ENCODE results near the gene OR51L1.

Gene OR51L1

GRCh38 chr11:5013012-5013411 is 18.4 kb downstream of the OR51L1 start:
- Histone ChIP-seq H3K9me3 (ENCODE audit: control extremely low read depth in 1 of 5, control insufficient read depth in 4 of 5, insufficient read depth in 2 of 5, low read depth in 1 of 5, low read length in 4 of 5) (no peaks in the 10 kb centered on the region), H3K4me1 (ENCODE audit: control extremely low read depth in 1 of 4, control insufficient read depth in 4 of 4, insufficient read depth in 4 of 4, low read length in 3 of 4) (no peaks in the 10 kb centered on the region), H3K36me3 (ENCODE audit: control insufficient read depth in 4 of 4, insufficient read depth in 4 of 4, low read length in 3 of 4) (no peaks in the 10 kb centered on the region), H3K4me3 (ENCODE audit: control insufficient read depth in 1 of 7, extremely low read depth in 1 of 7, insufficient read depth in 4 of 7, low read depth in 2 of 7, low read length in 6 of 7) (no peak overlapping the region), H3K27me3 (replicated peaks in 2 of 5; ENCODE audit: control insufficient read depth in 4 of 5, insufficient read depth in 5 of 5, low read length in 4 of 5) (peaks cover 0 to 2% (median 0%) of the 10 kb centered on the region in 5 experiments), H3K27ac (ENCODE audit: insufficient read depth in 1 of 2, low read depth in 1 of 2, low read length in 2 of 2, poor library complexity in 1 of 2, severe bottlenecking in 2 of 2) (no peak overlapping the region)
- POLR2A ChIA-PET, result no interaction called here
- no peak for DNase-seq
- CTCF ChIA-PET, result no interaction called here
- WGBS (ENCODE audit: insufficient coverage), result 86% methylated on average over 1 of the region's 1 CpG

DNA sequence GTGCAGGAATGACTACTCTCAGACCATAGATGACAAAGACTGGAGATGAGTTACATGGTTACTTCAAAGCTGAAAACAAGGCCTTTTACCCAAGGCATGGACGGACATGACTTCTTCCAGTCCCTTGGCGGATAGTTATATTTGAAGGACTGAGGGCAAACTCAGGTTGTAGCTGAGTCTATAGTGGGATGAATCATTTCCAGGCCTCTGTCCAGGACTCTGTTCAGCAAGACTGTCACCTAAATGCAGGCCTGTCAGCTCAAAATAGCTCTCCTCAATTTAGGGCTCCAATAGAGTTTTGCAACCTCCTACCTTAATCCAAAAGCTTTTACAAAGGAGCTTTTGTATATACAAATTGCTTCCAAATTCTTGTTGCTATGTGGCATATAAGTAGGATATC is 27.3 kb downstream of the OR51L1 start:
- WGBS (ENCODE audit: insufficient coverage), result 100% methylated on average over 2 of the region's 2 CpGs
- POLR2A ChIA-PET, result no interaction called here
- H3K27ac ChIP-seq (ENCODE audit: insufficient read depth in 1 of 2, low read depth in 1 of 2, low read length in 2 of 2, poor library complexity in 1 of 2, severe bottlenecking in 2 of 2), result no peak overlapping the region
- CTCF ChIA-PET, result no interaction called here
- H3K4me3 ChIP-seq (ENCODE audit: control insufficient read depth in 1 of 7, extremely low read depth in 1 of 7, insufficient read depth in 4 of 7, low read depth in 2 of 7, low read length in 6 of 7), result no peak overlapping the region
- H3K4me1 ChIP-seq (ENCODE audit: control extremely low read depth in 1 of 4, control insufficient read depth in 4 of 4, insufficient read depth in 4 of 4, low read length in 3 of 4), result no peaks in the 10 kb centered on the region
- H3K27me3 ChIP-seq (replicated peaks in 2 of 5; ENCODE audit: control insufficient read depth in 4 of 5, insufficient read depth in 5 of 5, low read length in 4 of 5), result no peaks in the 10 kb centered on the region
- DNase-seq, result no peak
- peaks cover 0 to 21% (median 7%) of the 10 kb centered on the region in 5 experiments for H3K9me3 ChIP-seq (ENCODE audit: control extremely low read depth in 1 of 5, control insufficient read depth in 4 of 5, insufficient read depth in 2 of 5, low read depth in 1 of 5, low read length in 4 of 5)
- H3K36me3 ChIP-seq (ENCODE audit: control insufficient read depth in 4 of 4, insufficient read depth in 4 of 4, low read length in 3 of 4), result no peaks in the 10 kb centered on the region

DNA sequence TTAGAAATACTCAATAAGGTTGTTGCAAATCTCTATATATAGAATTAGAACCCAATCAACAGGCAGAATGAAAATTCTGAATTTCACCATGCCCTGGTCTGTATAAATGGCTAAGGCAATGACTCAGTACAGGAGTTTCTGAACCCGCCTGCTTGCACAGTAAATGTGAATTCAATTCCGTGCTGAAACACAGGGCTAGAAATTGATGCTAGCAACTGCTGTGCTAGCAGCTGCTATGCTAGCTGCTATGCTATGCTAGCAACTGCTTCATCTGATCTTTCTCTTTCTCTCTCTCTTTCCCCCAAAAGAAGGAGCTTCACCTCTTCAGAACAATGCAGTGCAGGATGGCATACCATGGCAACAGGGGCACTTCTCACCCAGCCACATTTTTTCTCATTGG is 42.0 kb downstream of the OR51L1 start:
- DNase-seq, result no peak
- H3K4me1 ChIP-seq (ENCODE audit: control extremely low read depth in 1 of 4, control insufficient read depth in 4 of 4, insufficient read depth in 4 of 4, low read length in 3 of 4), result no peaks in the 10 kb centered on the region
- ChIA-PET CTCF (no interaction called here), POLR2A (no interaction called here)
- no peaks in the 10 kb centered on the region for H3K9me3 ChIP-seq (ENCODE audit: control extremely low read depth in 1 of 5, control insufficient read depth in 4 of 5, insufficient read depth in 2 of 5, low read depth in 1 of 5, low read length in 4 of 5)
- 95% methylated on average over 2 of the region's 2 CpGs for WGBS (ENCODE audit: insufficient coverage)
- H3K27ac ChIP-seq (ENCODE audit: insufficient read depth in 1 of 2, low read depth in 1 of 2, low read length in 2 of 2, poor library complexity in 1 of 2, severe bottlenecking in 2 of 2), result no peak overlapping the region
- H3K4me3 ChIP-seq (ENCODE audit: control insufficient read depth in 1 of 7, extremely low read depth in 1 of 7, insufficient read depth in 4 of 7, low read depth in 2 of 7, low read length in 6 of 7), result no peak overlapping the region
- H3K27me3 ChIP-seq (replicated peaks in 2 of 5; ENCODE audit: control insufficient read depth in 4 of 5, insufficient read depth in 5 of 5, low read length in 4 of 5), result no peaks in the 10 kb centered on the region
- no peaks in the 10 kb centered on the region for H3K36me3 ChIP-seq (ENCODE audit: control insufficient read depth in 4 of 4, insufficient read depth in 4 of 4, low read length in 3 of 4)

GRCh38 chr11:5037926-5038325 is 43.3 kb downstream of the OR51L1 start:
- Histone ChIP-seq H3K36me3 (ENCODE audit: control insufficient read depth in 4 of 4, insufficient read depth in 4 of 4, low read length in 3 of 4) (no peaks in the 10 kb centered on the region), H3K4me3 (ENCODE audit: control insufficient read depth in 1 of 7, extremely low read depth in 1 of 7, insufficient read depth in 4 of 7, low read depth in 2 of 7, low read length in 6 of 7) (no peak overlapping the region), H3K4me1 (ENCODE audit: control extremely low read depth in 1 of 4, control insufficient read depth in 4 of 4, insufficient read depth in 4 of 4, low read length in 3 of 4) (no peaks in the 10 kb centered on the region), H3K9me3 (ENCODE audit: control extremely low read depth in 1 of 5, control insufficient read depth in 4 of 5, insufficient read depth in 2 of 5, low read depth in 1 of 5, low read length in 4 of 5) (no peaks in the 10 kb centered on the region), H3K27ac (ENCODE audit: insufficient read depth in 1 of 2, low read depth in 1 of 2, low read length in 2 of 2, poor library complexity in 1 of 2, severe bottlenecking in 2 of 2) (no peak overlapping the region), H3K27me3 (replicated peaks in 2 of 5; ENCODE audit: control insufficient read depth in 4 of 5, insufficient read depth in 5 of 5, low read length in 4 of 5) (no peaks in the 10 kb centered on the region)
- 63% methylated on average over 2 of the region's 2 CpGs for WGBS (ENCODE audit: insufficient coverage)
- POLR2A ChIA-PET, result no interaction called here
- CTCF ChIA-PET, result no interaction called here
- DNase-seq, result no peak

GRCh38 chr11:5038341-5038740 is 43.7 kb downstream of the OR51L1 start:
- DNase-seq, result no peak
- ChIA-PET POLR2A (no interaction called here), CTCF (no interaction called here)
- Histone ChIP-seq H3K9me3 (ENCODE audit: control extremely low read depth in 1 of 5, control insufficient read depth in 4 of 5, insufficient read depth in 2 of 5, low read depth in 1 of 5, low read length in 4 of 5) (no peaks in the 10 kb centered on the region), H3K27ac (ENCODE audit: insufficient read depth in 1 of 2, low read depth in 1 of 2, low read length in 2 of 2, poor library complexity in 1 of 2, severe bottlenecking in 2 of 2) (no peak overlapping the region), H3K27me3 (replicated peaks in 2 of 5; ENCODE audit: control insufficient read depth in 4 of 5, insufficient read depth in 5 of 5, low read length in 4 of 5) (no peaks in the 10 kb centered on the region), H3K36me3 (ENCODE audit: control insufficient read depth in 4 of 4, insufficient read depth in 4 of 4, low read length in 3 of 4) (no peaks in the 10 kb centered on the region), H3K4me1 (ENCODE audit: control extremely low read depth in 1 of 4, control insufficient read depth in 4 of 4, insufficient read depth in 4 of 4, low read length in 3 of 4) (no peaks in the 10 kb centered on the region), H3K4me3 (ENCODE audit: control insufficient read depth in 1 of 7, extremely low read depth in 1 of 7, insufficient read depth in 4 of 7, low read depth in 2 of 7, low read length in 6 of 7) (no peak overlapping the region)
- 100% methylated on average over 1 of the region's 1 CpG for WGBS (ENCODE audit: insufficient coverage)

- DNase-seq, result no peak
- Histone ChIP-seq H3K4me3 (ENCODE audit: control insufficient read depth in 1 of 7, extremely low read depth in 1 of 7, insufficient read depth in 4 of 7, low read depth in 2 of 7, low read length in 6 of 7) (no peak overlapping the region), H3K27me3 (replicated peaks in 2 of 5; ENCODE audit: control insufficient read depth in 4 of 5, insufficient read depth in 5 of 5, low read length in 4 of 5) (no peaks in the 10 kb centered on the region), H3K27ac (ENCODE audit: insufficient read depth in 1 of 2, low read depth in 1 of 2, low read length in 2 of 2, poor library complexity in 1 of 2, severe bottlenecking in 2 of 2) (no peak overlapping the region), H3K4me1 (ENCODE audit: control extremely low read depth in 1 of 4, control insufficient read depth in 4 of 4, insufficient read depth in 4 of 4, low read length in 3 of 4) (no peaks in the 10 kb centered on the region), H3K36me3 (ENCODE audit: control insufficient read depth in 4 of 4, insufficient read depth in 4 of 4, low read length in 3 of 4) (no peaks in the 10 kb centered on the region), H3K9me3 (ENCODE audit: control extremely low read depth in 1 of 5, control insufficient read depth in 4 of 5, insufficient read depth in 2 of 5, low read depth in 1 of 5, low read length in 4 of 5) (no peaks in the 10 kb centered on the region)
- ChIA-PET POLR2A (no interaction called here), CTCF (no interaction called here)
- 70% methylated on average over 2 of the region's 4 CpGs for WGBS (ENCODE audit: insufficient coverage)
Measured at GRCh38 chr11:5040876-5041275, 46.2 kb downstream of the OR51L1 start.

DNA sequence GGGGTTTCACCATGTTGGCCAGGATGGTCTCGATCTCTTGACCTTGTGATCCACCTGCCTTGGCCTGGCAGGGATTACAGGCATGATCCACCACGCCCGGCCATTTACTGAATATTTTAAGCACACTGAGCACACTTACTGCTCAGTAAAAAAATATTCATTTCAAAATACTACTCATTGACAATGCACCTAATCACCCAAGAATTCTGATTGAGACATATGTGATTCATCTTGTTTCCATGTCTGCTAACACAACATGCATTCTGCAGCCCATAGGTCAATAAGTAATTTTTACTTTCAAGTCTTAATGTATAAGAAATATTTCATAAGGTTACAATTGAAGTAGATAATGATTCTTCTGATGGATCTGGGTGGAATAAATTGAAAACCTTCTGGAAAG is 47.4 kb downstream of the OR51L1 start:
- DNase-seq, result no peak
- 83% methylated on average over 2 of the region's 3 CpGs for WGBS (ENCODE audit: insufficient coverage)
- ChIA-PET CTCF (no interaction called here), POLR2A (no interaction called here)
- H3K9me3 ChIP-seq (ENCODE audit: control extremely low read depth in 1 of 5, control insufficient read depth in 4 of 5, insufficient read depth in 2 of 5, low read depth in 1 of 5, low read length in 4 of 5), result no peaks in the 10 kb centered on the region
- no peaks in the 10 kb centered on the region for H3K4me1 ChIP-seq (ENCODE audit: control extremely low read depth in 1 of 4, control insufficient read depth in 4 of 4, insufficient read depth in 4 of 4, low read length in 3 of 4)
- H3K4me3 ChIP-seq (ENCODE audit: control insufficient read depth in 1 of 7, extremely low read depth in 1 of 7, insufficient read depth in 4 of 7, low read depth in 2 of 7, low read length in 6 of 7), result no peak overlapping the region
- no peak overlapping the region for H3K27ac ChIP-seq (ENCODE audit: insufficient read depth in 1 of 2, low read depth in 1 of 2, low read length in 2 of 2, poor library complexity in 1 of 2, severe bottlenecking in 2 of 2)
- no peaks in the 10 kb centered on the region for H3K27me3 ChIP-seq (replicated peaks in 2 of 5; ENCODE audit: control insufficient read depth in 4 of 5, insufficient read depth in 5 of 5, low read length in 4 of 5)
- no peaks in the 10 kb centered on the region for H3K36me3 ChIP-seq (ENCODE audit: control insufficient read depth in 4 of 4, insufficient read depth in 4 of 4, low read length in 3 of 4)

DNA sequence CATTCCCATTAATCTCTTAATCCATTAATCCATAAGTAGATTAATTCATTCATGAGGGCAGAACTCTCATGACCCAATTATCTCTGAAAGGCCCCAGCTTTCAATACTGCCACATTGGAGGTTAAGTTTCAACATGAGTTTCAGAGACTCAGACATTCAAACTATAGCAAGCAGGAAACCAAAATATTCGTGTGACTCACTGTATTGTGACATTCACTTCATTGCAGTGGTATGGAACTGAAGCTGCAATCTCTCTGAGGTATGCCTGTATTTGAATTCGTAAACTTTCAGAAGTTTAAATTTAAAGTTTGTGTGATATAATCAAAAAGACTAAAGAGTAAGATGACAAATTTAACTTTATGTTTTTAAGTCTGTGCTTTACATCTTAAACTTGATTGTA is 48.7 kb downstream of the OR51L1 start:
- Histone ChIP-seq H3K27me3 (replicated peaks in 2 of 5; ENCODE audit: control insufficient read depth in 4 of 5, insufficient read depth in 5 of 5, low read length in 4 of 5) (no peaks in the 10 kb centered on the region), H3K36me3 (ENCODE audit: control insufficient read depth in 4 of 4, insufficient read depth in 4 of 4, low read length in 3 of 4) (no peaks in the 10 kb centered on the region), H3K4me1 (ENCODE audit: control extremely low read depth in 1 of 4, control insufficient read depth in 4 of 4, insufficient read depth in 4 of 4, low read length in 3 of 4) (no peaks in the 10 kb centered on the region), H3K27ac (ENCODE audit: insufficient read depth in 1 of 2, low read depth in 1 of 2, low read length in 2 of 2, poor library complexity in 1 of 2, severe bottlenecking in 2 of 2) (no peak overlapping the region), H3K9me3 (ENCODE audit: control extremely low read depth in 1 of 5, control insufficient read depth in 4 of 5, insufficient read depth in 2 of 5, low read depth in 1 of 5, low read length in 4 of 5) (no peaks in the 10 kb centered on the region), H3K4me3 (ENCODE audit: control insufficient read depth in 1 of 7, extremely low read depth in 1 of 7, insufficient read depth in 4 of 7, low read depth in 2 of 7, low read length in 6 of 7) (no peak overlapping the region)
- ChIA-PET CTCF (no interaction called here), POLR2A (no interaction called here)
- WGBS (ENCODE audit: insufficient coverage), result 20% methylated on average over 1 of the region's 2 CpGs
- no peak for DNase-seq
